HK-2 (cell line): Measurements from ENCODE around the gene GP2.

ENCODE experiments used
- DNase-seq: peaks from one replicate; pipeline ENCODE4 v3.0.0-alpha.2; 2018; ENCODE audit not compliant: unreplicated experiment

The GP2 gene

DNA sequence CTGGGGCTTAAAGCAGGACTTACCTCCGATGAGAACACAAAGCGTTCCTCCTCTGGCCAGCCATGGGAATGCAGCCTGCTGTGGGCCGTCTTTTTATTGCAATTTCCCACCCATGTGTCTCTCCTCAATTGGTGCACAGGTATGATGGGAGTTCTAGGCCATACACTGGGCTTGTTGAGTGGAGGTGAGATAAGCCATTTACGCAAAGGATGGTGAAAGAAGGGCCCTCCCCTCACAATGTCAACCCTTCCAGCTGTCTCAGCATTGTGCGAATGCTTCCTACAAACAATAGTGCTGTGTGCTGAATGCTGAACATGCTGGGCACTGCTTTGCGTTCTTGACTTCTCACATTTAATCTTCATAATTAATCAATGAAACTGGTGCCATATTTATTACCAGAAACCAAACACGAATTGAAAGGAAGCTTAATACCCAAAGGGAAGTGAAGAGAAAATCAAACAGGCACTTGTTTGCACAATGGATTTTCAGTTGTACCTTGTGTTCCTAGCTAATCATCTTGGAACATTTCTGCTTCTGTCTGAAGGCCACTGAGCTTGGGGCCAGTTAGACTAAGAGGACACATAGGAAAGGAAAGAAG lies at the start of gene GP2:
Gene GP2, minus strand, starts transcription at position 70 of the 598 bp plus-strand sequence. CDS start 1,082 bp downstream, outside the sequence.
- DNase-seq = no peak

GRCh38 chr16:20372701-20373100 lies 45.4 kb upstream of the GP2 start:
- no peak for DNase-seq

DNA sequence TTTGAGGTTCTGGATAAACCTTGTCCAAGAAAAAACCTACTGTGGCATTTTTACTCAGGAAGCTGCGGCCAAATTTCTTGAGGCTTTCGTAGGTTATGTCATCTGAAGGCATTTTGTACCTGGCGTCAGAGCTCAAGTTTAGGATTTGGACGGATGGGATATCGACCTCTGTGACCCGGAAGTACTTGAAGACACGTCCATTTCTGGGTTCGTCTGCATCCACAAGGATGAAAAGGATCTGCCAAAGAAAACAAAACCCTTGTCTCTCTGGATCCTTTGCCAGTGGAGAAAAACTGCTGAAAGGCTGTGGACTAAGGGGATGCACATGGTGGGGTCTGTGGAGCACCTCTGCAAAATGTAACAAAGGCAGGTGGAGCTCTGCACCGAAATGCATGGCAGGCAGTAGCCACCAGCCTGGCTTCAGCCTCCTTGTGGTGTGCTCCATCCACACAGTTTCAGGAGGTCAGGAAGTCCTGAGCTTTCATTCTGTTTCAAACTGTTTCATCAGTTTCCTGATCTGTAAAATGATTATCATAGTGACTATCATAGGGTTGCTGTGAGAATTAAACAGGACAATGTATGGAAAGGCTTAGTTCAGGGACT lies 42.2 kb upstream of the GP2 start:
- no peak for DNase-seq

DNA sequence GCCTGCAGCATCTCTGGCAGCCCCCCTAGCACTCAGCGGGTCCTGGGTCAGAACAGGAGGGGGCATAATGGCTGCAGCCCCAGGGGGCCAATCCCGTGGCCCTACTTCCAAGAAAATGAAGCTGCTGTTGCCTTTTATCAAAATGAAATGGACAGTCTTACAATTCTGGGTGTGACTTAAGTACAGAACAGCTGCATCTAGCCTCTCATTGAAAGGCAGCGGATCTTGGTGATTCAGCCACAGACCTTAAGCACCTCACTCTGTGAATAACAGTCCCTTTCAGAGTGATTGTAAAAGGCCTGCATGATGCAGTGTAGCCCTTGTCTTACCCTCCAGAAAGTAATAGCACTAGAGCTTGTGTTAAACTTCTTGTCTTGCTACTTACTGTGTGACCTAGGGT lies 36.7 kb upstream of the GP2 start:
- DNase-seq = no peak

- no peak for DNase-seq
These were observed 35.9 kb upstream of the GP2 start for GRCh38 chr16:20363191-20363590.

DNA sequence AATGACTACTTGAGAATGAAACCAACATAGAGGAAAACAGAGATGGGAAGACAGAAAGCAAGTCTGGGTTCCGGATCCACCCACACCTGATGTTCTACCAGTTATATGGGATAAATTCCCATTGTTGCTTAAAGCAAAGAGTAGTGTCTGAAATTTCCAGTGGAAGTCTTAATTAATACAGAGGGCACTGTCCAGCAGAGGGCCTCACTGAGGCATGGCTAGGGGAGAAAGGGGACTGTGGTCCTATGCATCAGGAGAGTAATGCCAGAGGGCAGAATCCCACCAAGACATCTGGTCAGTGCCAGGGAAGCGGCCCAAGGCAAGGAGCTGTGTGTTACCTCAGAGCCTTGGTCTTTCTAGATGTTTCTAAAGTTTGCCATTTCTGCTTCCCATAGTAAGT lies 32.7 kb upstream of the GP2 start:
- DNase-seq = no peak

GRCh38 chr16:20355114-20355782 lies 27.9 kb upstream of the GP2 start:
- DNase-seq = no peak

DNA sequence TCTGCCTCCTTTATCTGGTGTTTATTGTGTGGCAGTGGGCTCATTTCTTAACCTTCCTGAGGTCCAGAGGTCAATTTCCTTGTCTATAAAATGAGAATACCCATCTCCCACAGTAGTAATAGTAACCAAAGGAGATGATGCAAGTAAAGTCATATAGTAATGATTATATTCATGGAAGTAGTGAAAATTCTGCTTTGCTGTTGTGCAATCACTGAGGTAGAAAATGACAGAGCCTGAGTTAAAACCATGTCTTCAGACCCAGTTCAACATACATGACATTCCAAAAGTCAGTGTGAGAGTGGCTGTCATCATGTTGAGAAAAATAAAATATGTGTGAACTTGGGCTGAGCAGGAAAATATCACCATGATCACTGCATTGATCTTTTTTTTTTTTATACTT lies 26.1 kb upstream of the GP2 start:
- no peak for DNase-seq

DNA sequence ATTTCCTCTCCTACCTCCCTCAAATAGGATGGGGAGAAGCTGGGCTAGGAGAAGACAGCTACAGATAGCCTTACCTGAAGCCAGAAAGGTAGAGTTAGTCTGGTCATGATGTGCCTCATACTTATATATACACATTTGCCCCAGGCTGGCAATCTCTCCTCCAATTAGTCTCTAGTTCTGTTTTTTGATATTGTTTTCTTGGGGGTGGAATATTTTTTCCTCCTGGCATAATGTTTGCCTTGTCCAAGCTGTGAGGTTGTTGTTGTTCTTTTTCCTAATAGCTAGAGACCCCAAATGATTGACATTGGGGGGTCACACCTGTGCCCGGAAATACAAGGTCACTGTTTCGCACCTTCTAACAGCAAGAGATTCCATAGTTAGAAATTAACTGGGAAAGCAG lies 25.3 kb upstream of the GP2 start, which contains the start of gene UMOD:
Gene UMOD, minus strand, starts transcription at position 101 of the 400 bp plus-strand sequence. CDS start 1,978 bp downstream, outside the sequence.
- no peak for DNase-seq

DNA sequence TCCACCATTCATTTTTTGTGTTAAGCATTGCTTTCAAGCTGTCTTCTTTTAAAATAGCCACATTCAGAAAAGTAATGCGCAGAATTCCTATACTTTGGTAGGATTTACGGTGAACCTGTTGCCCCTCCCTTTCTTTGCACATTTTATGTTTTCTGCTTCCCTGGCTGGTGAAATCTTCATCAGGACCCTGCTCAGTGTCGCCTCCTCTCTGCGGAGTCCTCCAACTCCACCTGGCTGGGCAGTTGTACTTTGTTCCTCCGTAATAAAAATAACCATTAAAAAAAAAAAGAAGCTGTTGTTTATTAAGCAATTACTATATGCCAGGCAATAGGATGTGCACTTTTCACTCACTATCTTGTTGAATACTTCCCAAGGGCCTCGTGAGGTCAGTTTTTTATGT lies 22.3 kb upstream of the GP2 start:
- DNase-seq = no peak

GRCh38 chr16:20348365-20349185 lies 21.3 kb upstream of the GP2 start:
- DNase-seq = no peak

- no peak for DNase-seq
These were observed 20.5 kb upstream of the GP2 start for GRCh38 chr16:20347666-20348364.

GRCh38 chr16:20344611-20345010 lies 17.3 kb upstream of the GP2 start:
- no peak for DNase-seq

DNA sequence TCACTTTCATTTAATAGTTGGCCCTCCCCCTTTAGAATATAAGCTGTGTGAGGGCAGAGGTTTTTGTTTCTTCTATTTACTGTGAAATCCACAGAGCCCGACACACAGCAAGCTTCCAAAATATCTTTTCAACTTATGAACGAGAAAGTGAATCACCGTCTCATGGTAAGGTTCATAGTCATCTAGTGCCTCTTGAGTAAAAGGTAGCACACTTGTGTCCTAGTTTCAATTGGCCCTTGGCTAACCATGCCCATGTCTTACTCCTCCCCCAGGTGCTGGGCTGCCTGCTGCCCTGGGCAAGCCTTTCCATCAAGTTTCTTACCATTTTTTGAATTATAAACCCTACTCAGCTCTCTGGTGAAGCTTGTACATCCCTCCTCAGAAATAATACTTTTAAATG lies 12.4 kb upstream of the GP2 start:
- no peak for DNase-seq

DNA sequence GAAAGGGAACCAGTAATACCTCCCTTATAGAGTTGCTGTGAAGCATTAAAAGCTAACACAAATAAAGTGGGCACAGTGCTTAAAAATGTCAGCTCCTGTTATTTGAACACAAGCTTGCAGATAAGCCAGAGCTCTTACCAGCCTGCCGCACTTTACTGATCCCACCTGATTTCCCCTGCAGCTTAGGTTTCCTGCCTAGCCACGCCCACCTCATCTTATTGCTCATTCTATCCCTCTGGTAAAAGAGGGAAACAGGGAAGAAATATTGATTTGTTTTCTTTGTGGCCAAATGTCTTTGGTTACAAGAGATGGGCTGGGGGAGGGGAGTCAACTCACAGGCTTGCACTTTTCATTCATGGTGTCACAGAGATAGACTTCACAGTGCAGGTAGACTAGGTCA lies 9.6 kb upstream of the GP2 start:
- DNase-seq = no peak

DNA sequence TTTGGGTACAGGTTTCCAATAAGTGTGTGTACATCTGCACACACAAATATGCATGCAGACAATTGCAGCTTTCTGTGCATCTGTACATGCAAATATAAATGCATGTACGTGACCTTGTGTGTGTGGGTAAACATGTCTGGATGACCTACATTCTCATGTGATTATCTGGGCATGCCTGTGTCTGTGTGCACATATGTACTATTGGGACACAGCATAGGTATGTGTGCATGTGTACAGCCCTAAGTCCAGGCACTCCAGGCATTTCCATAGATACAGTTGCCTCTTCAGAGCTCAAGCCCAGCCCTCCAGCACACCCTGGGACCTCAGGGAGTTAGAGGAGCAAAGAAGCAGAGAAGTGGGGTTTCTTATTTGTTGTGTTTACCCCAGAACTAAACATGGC lies 7.1 kb upstream of the GP2 start:
- DNase-seq = no peak

GRCh38 chr16:20333120-20333519 lies 5.8 kb upstream of the GP2 start:
- no peak for DNase-seq

DNA sequence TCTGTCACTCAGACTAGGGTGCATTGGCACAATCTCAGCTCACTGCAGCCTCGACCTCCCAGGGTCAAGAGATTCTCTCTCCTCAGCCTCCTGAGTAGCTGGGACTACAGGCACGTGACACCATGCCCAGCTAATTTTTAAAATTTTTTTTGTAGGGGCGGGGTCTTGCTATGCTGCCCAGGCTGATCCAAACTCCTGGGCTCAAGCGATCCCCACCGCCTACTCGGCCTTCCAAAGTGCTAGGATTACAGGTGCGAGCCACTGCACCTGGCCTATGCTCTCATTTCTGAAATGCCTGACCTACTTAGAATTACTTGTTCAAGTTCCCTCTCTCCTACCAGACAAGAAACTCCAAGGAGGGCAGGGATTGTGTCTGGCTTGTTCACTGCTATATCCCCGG lies 5.1 kb upstream of the GP2 start:
- DNase-seq = no peak

DNA sequence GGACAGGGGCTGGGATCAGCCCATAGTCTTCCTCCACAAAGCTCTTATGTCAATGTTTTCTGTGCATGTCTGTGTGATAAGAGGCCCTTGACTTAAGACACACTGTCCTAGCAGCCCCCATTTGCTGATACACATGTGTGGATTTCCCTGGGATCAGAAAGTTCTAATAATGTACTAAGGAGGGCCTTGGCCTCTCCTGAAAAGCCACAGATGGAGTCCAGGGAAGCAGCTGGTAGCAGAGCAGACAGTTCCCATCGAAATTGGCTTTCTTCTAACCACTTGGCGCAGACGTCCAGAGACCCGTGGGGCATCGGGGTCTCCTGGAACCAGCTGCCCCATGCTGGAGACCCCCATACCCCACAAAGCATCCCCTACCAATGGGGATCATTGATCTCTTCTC lies 4.3 kb upstream of the GP2 start:
- no peak for DNase-seq

- no peak for DNase-seq
These were observed 2.3 kb upstream of the GP2 start for GRCh38 chr16:20329392-20330138.

GRCh38 chr16:20326321-20326720 lies 992 bp downstream of the GP2 start:
- DNase-seq = no peak
